Gastroesophageal sphincter (tissue), 3 donors: ENCODE data around the gene SYTL2.

Experiments used
- EP300 ChIP-seq: sonication (generic); formaldehyde crosslinking; IDR thresholded peaks from one replicate; pipeline ENCODE4 v1.6.1; 2017; ENCODE audit warnings: antibody characterized with exemption, mild to moderate bottlenecking
- POLR2A ChIP-seq, 2 donors: fragments of 450-650 bp; IDR thresholded peaks; one replicate each; pipeline ENCODE4 v1.6.1; 2017; ENCODE audit warnings: antibody characterized with exemption in 2 of 2, mild to moderate bottlenecking in 2 of 2, moderate library complexity in 1 of 2
- TF ChIP-seq, protein P1 (sequence below), 4 experiments: fragments of 200-600 bp in 2 of 4; fragments of 450-650 bp in 2 of 4; sonication (generic) in 1 of 4; IDR thresholded peaks; one replicate each; pipeline ENCODE4 v1.5.1; 2017 to 2019; ENCODE audit warnings: antibody characterized with exemption in 4 of 4, mild to moderate bottlenecking in 2 of 4, moderate library complexity in 2 of 4

DNA sequence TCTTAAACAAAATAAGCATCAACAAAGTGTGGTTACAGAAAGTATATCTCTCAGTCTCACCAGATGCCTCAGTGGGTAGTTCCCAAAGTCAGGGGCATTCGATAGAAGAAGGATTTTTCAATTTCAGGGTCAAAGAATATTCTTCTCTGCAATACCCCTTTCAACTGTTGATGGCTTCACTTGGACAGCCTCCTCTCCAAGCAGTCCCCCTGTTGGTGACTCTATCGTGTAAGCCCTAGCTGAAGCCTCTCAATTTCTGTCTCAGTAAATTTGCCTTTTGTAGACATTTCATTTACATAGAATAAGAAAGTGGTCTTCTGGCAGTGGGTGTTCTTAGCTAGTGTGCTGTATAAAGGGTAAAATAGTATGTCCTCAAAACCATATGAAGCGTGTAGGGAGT lies 33.0 kb upstream of the SYTL2 start:
- TF ChIP-seq, protein P1, sequence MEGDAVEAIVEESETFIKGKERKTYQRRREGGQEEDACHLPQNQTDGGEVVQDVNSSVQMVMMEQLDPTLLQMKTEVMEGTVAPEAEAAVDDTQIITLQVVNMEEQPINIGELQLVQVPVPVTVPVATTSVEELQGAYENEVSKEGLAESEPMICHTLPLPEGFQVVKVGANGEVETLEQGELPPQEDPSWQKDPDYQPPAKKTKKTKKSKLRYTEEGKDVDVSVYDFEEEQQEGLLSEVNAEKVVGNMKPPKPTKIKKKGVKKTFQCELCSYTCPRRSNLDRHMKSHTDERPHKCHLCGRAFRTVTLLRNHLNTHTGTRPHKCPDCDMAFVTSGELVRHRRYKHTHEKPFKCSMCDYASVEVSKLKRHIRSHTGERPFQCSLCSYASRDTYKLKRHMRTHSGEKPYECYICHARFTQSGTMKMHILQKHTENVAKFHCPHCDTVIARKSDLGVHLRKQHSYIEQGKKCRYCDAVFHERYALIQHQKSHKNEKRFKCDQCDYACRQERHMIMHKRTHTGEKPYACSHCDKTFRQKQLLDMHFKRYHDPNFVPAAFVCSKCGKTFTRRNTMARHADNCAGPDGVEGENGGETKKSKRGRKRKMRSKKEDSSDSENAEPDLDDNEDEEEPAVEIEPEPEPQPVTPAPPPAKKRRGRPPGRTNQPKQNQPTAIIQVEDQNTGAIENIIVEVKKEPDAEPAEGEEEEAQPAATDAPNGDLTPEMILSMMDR (IDR thresholded peaks at IDR 0.05) = no peak
- TF ChIP-seq EP300 (no peak), POLR2A (IDR thresholded peaks at IDR 0.05) (no peak)
